ENCODE measurements around the gene ALLC. TPM values are rescaled to one million over a fixed set of nuclear protein-coding genes. Genes with fewer than 3 reads are reported as not detected.

Gene ALLC
- total and polyA plus RNA-seq, 10 of the 15 experiments (the other 5 are each of a cell fraction or from before 2014, with no cell fraction given): 0.05 TPM; not detected in 9

- in situ Hi-C loops (cut with MboI): no loop called here
- ChIA-PET SMC1A (ENCODE audit: uncharacterized antibody, unreplicated experiment) (interaction anchor here (0.7 kb wide), 1 partner anchor 12 kb away, joined by 3 read pairs; no protein-coding TSS in a partner anchor), RAD21 (ENCODE audit: unreplicated experiment) (no interaction called here), CTCF (no interaction called here), POLR2A (interaction anchor here (0.5 kb wide), 1 partner anchor 143 kb away, joined by 3 read pairs; no protein-coding TSS in a partner anchor)
- ATAC-seq: no peak
- no TSS peak for BruUV-seq (replicated peaks)
- DNase-seq (ENCODE audit: low read depth, low spot score): no peak
- Histone ChIP-seq H3K4me1 (ENCODE audit: control insufficient read depth, insufficient read depth, low read length) (no peaks in the 10 kb centered on the region), H3K4me2 (ENCODE audit: control insufficient read depth, insufficient read depth) (no peak overlapping the region), H3K36me3 (ENCODE audit: control insufficient read depth in 2 of 2, insufficient read depth in 2 of 2, low read length in 1 of 2) (no peaks in the 10 kb centered on the region), H3K79me2 (ENCODE audit: control insufficient read depth, insufficient read depth, low read length) (no peaks in the 10 kb centered on the region), H3K9me3 (replicated peaks; ENCODE audit: control insufficient read depth, insufficient read depth, low read length) (no peaks in the 10 kb centered on the region), H3K4me3 (no peak overlapping the region), H3K27me3 (replicated peaks in 1 of 2; ENCODE audit: control insufficient read depth in 2 of 2, insufficient read depth in 2 of 2, low read length in 1 of 2) (no peaks in the 10 kb centered on the region), H2AFZ (ENCODE audit: control insufficient read depth, low read depth, low read length) (no peak overlapping the region), H3K9ac (ENCODE audit: control insufficient read depth, insufficient read depth, low read length) (no peak overlapping the region), H3K27ac (ENCODE audit: control insufficient read depth, insufficient read depth) (no peak overlapping the region), H4K20me1 (ENCODE audit: control insufficient read depth, insufficient read depth) (no peaks in the 10 kb centered on the region)
- 69% methylated on average over 10 of the region's 10 CpGs for WGBS (ENCODE audit: insufficient coverage, insufficient replicate concordance, low lambda C conversion rate, missing lambda C conversion rate)
- no peak for FAIRE-seq
- intact Hi-C loops (cut with micrococcal nuclease; ENCODE audit: unreplicated experiment): no loop called here
- TF ChIP-seq HDAC2 (IDR thresholded peaks at IDR 0.05): no peak
Observed at GRCh38 chr2:3639015-3639630, 18.9 kb upstream of the ALLC start.

DNA sequence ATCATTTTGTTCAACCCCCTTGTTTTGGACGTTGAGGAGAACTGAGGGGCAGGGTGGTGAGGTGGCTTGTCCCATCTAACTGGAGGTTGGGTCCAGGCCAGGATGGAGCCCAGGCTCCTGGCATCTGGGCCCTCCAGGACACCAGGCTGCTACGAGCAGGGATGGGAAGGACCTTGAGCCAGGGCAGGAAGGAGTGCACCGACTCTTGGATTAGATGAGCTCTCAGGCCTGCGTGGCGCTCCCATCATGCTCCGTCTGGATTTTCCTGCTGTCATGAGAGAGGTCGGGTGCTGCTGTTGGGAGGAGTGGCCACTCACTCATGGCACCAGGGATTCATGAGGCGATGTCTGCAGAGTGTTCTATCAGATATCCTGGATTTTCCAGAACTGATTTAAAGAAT is 18.3 kb upstream of the ALLC start:
- Histone ChIP-seq H3K9ac (ENCODE audit: control insufficient read depth, insufficient read depth, low read length) (no peak overlapping the region), H4K20me1 (ENCODE audit: control insufficient read depth, insufficient read depth) (no peaks in the 10 kb centered on the region), H3K4me1 (ENCODE audit: control insufficient read depth, insufficient read depth, low read length) (no peaks in the 10 kb centered on the region), H3K79me2 (ENCODE audit: control insufficient read depth, insufficient read depth, low read length) (no peaks in the 10 kb centered on the region), H3K9me3 (replicated peaks; ENCODE audit: control insufficient read depth, insufficient read depth, low read length) (no peaks in the 10 kb centered on the region), H3K4me3 (no peak overlapping the region), H3K27ac (ENCODE audit: control insufficient read depth, insufficient read depth) (no peak overlapping the region), H3K27me3 (replicated peaks in 1 of 2; ENCODE audit: control insufficient read depth in 2 of 2, insufficient read depth in 2 of 2, low read length in 1 of 2) (no peaks in the 10 kb centered on the region), H3K36me3 (ENCODE audit: control insufficient read depth in 2 of 2, insufficient read depth in 2 of 2, low read length in 1 of 2) (no peaks in the 10 kb centered on the region), H2AFZ (ENCODE audit: control insufficient read depth, low read depth, low read length) (no peak overlapping the region), H3K4me2 (ENCODE audit: control insufficient read depth, insufficient read depth) (no peak overlapping the region)
- no peak for FAIRE-seq
- no TSS peak for BruUV-seq (replicated peaks)
- CTCF ChIA-PET: no interaction called here
- RAD21 ChIA-PET (ENCODE audit: unreplicated experiment): no interaction called here
- no peak for DNase-seq (ENCODE audit: low read depth, low spot score)
- SMC1A ChIA-PET (ENCODE audit: uncharacterized antibody, unreplicated experiment): interaction anchor here (0.7 kb wide), 1 partner anchor 12 kb away, joined by 3 read pairs; no protein-coding TSS in a partner anchor
- no peak for ATAC-seq
- POLR2A ChIA-PET: interaction anchor here (0.5 kb wide), 1 partner anchor 143 kb away, joined by 3 read pairs; no protein-coding TSS in a partner anchor
- in situ Hi-C loops (cut with MboI) (no loop called here), intact Hi-C loops (cut with micrococcal nuclease; ENCODE audit: unreplicated experiment) (no loop called here)
- 82% methylated on average over 8 of the region's 8 CpGs for WGBS (ENCODE audit: insufficient coverage, insufficient replicate concordance, low lambda C conversion rate, missing lambda C conversion rate)
- TF ChIP-seq, protein P1, sequence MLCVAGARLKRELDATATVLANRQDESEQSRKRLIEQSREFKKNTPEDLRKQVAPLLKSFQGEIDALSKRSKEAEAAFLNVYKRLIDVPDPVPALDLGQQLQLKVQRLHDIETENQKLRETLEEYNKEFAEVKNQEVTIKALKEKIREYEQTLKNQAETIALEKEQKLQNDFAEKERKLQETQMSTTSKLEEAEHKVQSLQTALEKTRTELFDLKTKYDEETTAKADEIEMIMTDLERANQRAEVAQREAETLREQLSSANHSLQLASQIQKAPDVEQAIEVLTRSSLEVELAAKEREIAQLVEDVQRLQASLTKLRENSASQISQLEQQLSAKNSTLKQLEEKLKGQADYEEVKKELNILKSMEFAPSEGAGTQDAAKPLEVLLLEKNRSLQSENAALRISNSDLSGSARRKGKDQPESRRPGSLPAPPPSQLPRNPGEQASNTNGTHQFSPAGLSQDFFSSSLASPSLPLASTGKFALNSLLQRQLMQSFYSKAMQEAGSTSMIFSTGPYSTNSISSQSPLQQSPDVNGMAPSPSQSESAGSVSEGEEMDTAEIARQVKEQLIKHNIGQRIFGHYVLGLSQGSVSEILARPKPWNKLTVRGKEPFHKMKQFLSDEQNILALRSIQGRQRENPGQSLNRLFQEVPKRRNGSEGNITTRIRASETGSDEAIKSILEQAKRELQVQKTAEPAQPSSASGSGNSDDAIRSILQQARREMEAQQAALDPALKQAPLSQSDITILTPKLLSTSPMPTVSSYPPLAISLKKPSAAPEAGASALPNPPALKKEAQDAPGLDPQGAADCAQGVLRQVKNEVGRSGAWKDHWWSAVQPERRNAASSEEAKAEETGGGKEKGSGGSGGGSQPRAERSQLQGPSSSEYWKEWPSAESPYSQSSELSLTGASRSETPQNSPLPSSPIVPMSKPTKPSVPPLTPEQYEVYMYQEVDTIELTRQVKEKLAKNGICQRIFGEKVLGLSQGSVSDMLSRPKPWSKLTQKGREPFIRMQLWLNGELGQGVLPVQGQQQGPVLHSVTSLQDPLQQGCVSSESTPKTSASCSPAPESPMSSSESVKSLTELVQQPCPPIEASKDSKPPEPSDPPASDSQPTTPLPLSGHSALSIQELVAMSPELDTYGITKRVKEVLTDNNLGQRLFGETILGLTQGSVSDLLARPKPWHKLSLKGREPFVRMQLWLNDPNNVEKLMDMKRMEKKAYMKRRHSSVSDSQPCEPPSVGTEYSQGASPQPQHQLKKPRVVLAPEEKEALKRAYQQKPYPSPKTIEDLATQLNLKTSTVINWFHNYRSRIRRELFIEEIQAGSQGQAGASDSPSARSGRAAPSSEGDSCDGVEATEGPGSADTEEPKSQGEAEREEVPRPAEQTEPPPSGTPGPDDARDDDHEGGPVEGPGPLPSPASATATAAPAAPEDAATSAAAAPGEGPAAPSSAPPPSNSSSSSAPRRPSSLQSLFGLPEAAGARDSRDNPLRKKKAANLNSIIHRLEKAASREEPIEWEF (IDR thresholded peaks at IDR 0.05; ENCODE audit: insufficient replicate concordance, low read depth, low read length): no peak
- TF ChIP-seq, protein P2, sequence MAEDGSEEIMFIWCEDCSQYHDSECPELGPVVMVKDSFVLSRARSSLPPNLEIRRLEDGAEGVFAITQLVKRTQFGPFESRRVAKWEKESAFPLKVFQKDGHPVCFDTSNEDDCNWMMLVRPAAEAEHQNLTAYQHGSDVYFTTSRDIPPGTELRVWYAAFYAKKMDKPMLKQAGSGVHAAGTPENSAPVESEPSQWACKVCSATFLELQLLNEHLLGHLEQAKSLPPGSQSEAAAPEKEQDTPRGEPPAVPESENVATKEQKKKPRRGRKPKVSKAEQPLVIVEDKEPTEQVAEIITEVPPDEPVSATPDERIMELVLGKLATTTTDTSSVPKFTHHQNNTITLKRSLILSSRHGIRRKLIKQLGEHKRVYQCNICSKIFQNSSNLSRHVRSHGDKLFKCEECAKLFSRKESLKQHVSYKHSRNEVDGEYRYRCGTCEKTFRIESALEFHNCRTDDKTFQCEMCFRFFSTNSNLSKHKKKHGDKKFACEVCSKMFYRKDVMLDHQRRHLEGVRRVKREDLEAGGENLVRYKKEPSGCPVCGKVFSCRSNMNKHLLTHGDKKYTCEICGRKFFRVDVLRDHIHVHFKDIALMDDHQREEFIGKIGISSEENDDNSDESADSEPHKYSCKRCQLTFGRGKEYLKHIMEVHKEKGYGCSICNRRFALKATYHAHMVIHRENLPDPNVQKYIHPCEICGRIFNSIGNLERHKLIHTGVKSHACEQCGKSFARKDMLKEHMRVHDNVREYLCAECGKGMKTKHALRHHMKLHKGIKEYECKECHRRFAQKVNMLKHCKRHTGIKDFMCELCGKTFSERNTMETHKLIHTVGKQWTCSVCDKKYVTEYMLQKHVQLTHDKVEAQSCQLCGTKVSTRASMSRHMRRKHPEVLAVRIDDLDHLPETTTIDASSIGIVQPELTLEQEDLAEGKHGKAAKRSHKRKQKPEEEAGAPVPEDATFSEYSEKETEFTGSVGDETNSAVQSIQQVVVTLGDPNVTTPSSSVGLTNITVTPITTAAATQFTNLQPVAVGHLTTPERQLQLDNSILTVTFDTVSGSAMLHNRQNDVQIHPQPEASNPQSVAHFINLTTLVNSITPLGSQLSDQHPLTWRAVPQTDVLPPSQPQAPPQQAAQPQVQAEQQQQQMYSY (CRISPR knock-in tag; IDR thresholded peaks at IDR 0.05): no peak
- TF ChIP-seq SMAD5 (IDR thresholded peaks at IDR 0.05; ENCODE audit: low read depth): no peak
- TF ChIP-seq ZNF622 (IDR thresholded peaks at IDR 0.05): no peak
- TF ChIP-seq, protein P3, sequence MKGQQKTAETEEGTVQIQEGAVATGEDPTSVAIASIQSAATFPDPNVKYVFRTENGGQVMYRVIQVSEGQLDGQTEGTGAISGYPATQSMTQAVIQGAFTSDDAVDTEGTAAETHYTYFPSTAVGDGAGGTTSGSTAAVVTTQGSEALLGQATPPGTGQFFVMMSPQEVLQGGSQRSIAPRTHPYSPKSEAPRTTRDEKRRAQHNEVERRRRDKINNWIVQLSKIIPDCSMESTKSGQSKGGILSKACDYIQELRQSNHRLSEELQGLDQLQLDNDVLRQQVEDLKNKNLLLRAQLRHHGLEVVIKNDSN (IDR thresholded peaks at IDR 0.05; ENCODE audit: borderline replicate concordance, extremely low read length, insufficient read depth, low read depth, low read length): no peak

Data from GM12878 (cell line).